Gastroesophageal sphincter (tissue), 4 donors: ENCODE measurements around the gene TMEM42. TPM values are rescaled to one million over a fixed set of nuclear protein-coding genes. Genes with fewer than 3 reads are reported as not detected.

ENCODE experiments used
- ATAC-seq: fragments of 150-250 bp; one replicate; pipeline ENCODE4 v1.9.1; 2016; ENCODE audit warnings: mild to moderate bottlenecking, moderate library complexity
- H3K27ac ChIP-seq, 4 donors: fragments of 200-600 bp; sonication (generic) in 3 of 4; 1 replicate in 3 of 4; 2 replicates in 1 of 4; pipeline ENCODE4 v1.5.1; 2016 to 2019
- H3K27me3 ChIP-seq: fragments of 200-600 bp; sonication (generic); one replicate; pipeline ENCODE4 v1.5.1; 2019
- H3K36me3 ChIP-seq, 2 donors: fragments of 200-600 bp; sonication (generic); one replicate each; pipeline ENCODE4 v1.5.1; 2019; ENCODE audit warnings: control low read depth in 1 of 2
- H3K4me1 ChIP-seq, 3 donors: fragments of 200-600 bp; sonication (generic); 1 replicate in 2 of 3; 2 replicates in 1 of 3; pipeline ENCODE4 v1.5.1; 2016 to 2019; ENCODE audit warnings: control low read depth in 2 of 3
- H3K4me3 ChIP-seq, 2 donors: fragments of 200-600 bp; sonication (generic); one replicate each; pipeline ENCODE4 v1.5.1; 2019; ENCODE audit warnings: mild to moderate bottlenecking in 1 of 2, moderate library complexity in 1 of 2
- H3K9me3 ChIP-seq, 3 donors: fragments of 200-600 bp; sonication (generic); one replicate each; pipeline ENCODE4 v1.5.1; 2017 to 2019; ENCODE audit warnings: control low read depth in 2 of 3
- CTCF ChIP-seq, 4 experiments: fragments of 200-600 bp in 2 of 4; fragments of 450-650 bp in 2 of 4; sonication (generic) in 1 of 4; IDR thresholded peaks; one replicate each; pipeline ENCODE4 v1.5.1; 2017 to 2019; ENCODE audit warnings: antibody characterized with exemption in 4 of 4, mild to moderate bottlenecking in 2 of 4, moderate library complexity in 2 of 4
- EP300 ChIP-seq: sonication (generic); formaldehyde crosslinking; IDR thresholded peaks from one replicate; pipeline ENCODE4 v1.6.1; 2017; ENCODE audit warnings: antibody characterized with exemption, mild to moderate bottlenecking
- POLR2A ChIP-seq, 2 donors: fragments of 450-650 bp; IDR thresholded peaks; one replicate each; pipeline ENCODE4 v1.6.1; 2017; ENCODE audit warnings: antibody characterized with exemption in 2 of 2, mild to moderate bottlenecking in 2 of 2, moderate library complexity in 1 of 2
- POLR2AphosphoS5 ChIP-seq: sonication (generic); formaldehyde crosslinking; IDR thresholded peaks from one replicate; pipeline ENCODE4 v1.6.1; 2017; ENCODE audit warnings: antibody characterized with exemption
- WGBS, 2 donors: methylation state at CpG; one replicate each; pipeline ENCODE4 v1.1.5; 2018; ENCODE audit warnings: low coverage in 1 of 2; 5-methylcytosine and 5-hydroxymethylcytosine counted together
- total RNA-seq, 4 donors: library from RNA; depleted of rRNA; stranded (reverse); fragments of >200 nt; gene quantifications; one replicate each; pipeline ENCODE4 v1.1.0, GENCODE V29; 2016

The TMEM42 gene
- total RNA-seq, 4 donors from 2014 or later, result 7.0 to 14.9 (median 9.0) TPM

DNA sequence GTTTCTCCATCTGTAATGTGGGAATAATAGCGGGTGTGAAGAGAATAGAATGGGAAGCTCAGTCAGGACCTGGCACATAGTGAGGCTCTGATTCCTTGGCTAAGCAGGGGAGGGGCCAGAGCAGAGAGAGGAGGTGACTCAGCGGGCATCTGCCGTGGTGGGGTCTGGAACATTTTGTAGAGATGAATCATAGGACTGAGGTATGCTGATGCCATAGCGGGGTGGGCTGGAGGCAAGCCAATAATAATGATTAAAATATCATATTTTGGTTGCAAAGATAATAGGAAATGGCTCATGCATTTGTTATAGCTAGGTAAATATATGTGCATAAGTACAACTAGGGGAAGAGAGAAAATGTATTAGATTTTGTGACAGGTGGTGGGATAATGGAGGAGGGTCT, 23.9 kb downstream of the TMEM42 start:
- no peaks in the 10 kb centered on the region for H3K9me3 ChIP-seq
- H3K27ac ChIP-seq, result peak overlapping the region in 1 of 4 donors; percentile 15
- no peak overlapping the region for H3K4me3 ChIP-seq
- H3K36me3 ChIP-seq, result no peaks in the 10 kb centered on the region
- ATAC-seq, result no peak
- TF ChIP-seq EP300 (no peak), POLR2A (IDR thresholded peaks at IDR 0.05) (no peak), POLR2AphosphoS5 (no peak), CTCF (IDR thresholded peaks at IDR 0.05) (no peak)
- peaks cover 19% of the 10 kb centered on the region for H3K27me3 ChIP-seq
- 0 to 37% methylated on average over 1 to 3 of the region's 4 CpGs for WGBS, 2 donors
- no peaks in the 10 kb centered on the region for H3K4me1 ChIP-seq

DNA sequence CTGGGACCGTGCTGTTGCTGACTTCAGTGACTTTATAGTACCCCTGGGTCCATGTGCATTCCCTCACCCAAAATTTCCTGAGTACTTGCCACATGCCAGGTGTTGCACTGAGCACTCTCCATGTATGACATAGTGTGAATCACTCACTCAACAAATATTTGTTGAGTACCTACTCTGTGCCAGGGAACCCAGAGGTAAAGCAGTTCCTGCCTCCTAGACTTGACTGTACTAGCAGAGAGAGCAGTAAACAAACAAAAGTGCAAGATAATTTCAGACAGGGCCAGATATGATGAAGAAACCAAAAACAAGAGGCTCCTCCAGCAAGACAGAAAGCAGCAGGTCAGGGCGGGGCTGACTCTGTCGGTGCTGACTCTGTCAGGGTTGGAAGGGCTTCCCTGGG, 24.8 kb downstream of the TMEM42 start:
- Histone ChIP-seq H3K27me3 (peaks cover 19% of the 10 kb centered on the region), H3K9me3 (no peaks in the 10 kb centered on the region), H3K27ac (no peak overlapping the region), H3K36me3 (no peaks in the 10 kb centered on the region), H3K4me3 (no peak overlapping the region), H3K4me1 (no peaks in the 10 kb centered on the region)
- TF ChIP-seq EP300 (no peak), POLR2AphosphoS5 (no peak)
- ATAC-seq, result no peak
- WGBS, 2 donors, result 45 to 89% methylated on average over 1 to 2 of the region's 3 CpGs

- no peak overlapping the region for H3K27ac ChIP-seq
- 75% methylated on average over 6 to 7 of the region's 7 CpGs for WGBS, 2 donors
- no peak for TF ChIP-seq CTCF (IDR thresholded peaks at IDR 0.05)
- H3K27me3 ChIP-seq, result peaks cover 19% of the 10 kb centered on the region
- no peaks in the 10 kb centered on the region for H3K36me3 ChIP-seq
- ATAC-seq, result no peak
- no peak overlapping the region for H3K4me3 ChIP-seq
- H3K9me3 ChIP-seq, result no peaks in the 10 kb centered on the region
- no peaks in the 10 kb centered on the region for H3K4me1 ChIP-seq
Observed at GRCh38 chr3:44887101-44887500, 25.4 kb downstream of the TMEM42 start.

- Histone ChIP-seq H3K36me3 (no peaks in the 10 kb centered on the region), H3K4me1 (no peaks in the 10 kb centered on the region), H3K9me3 (no peaks in the 10 kb centered on the region), H3K4me3 (no peak overlapping the region), H3K27me3 (peaks cover 17% of the 10 kb centered on the region), H3K27ac (no peak overlapping the region)
- no peak for TF ChIP-seq POLR2AphosphoS5
- TF ChIP-seq CTCF (IDR thresholded peaks at IDR 0.05), result no peak
- TF ChIP-seq EP300, result no peak
- no peak for TF ChIP-seq POLR2A (IDR thresholded peaks at IDR 0.05)
- no peak for ATAC-seq
- WGBS, 2 donors, result 34% methylated on average over 2 of the region's 3 CpGs; no CpG with 5 or more reads in 1 of the 2 donors
Observed at GRCh38 chr3:44890258-44890657, 28.5 kb downstream of the TMEM42 start.

DNA sequence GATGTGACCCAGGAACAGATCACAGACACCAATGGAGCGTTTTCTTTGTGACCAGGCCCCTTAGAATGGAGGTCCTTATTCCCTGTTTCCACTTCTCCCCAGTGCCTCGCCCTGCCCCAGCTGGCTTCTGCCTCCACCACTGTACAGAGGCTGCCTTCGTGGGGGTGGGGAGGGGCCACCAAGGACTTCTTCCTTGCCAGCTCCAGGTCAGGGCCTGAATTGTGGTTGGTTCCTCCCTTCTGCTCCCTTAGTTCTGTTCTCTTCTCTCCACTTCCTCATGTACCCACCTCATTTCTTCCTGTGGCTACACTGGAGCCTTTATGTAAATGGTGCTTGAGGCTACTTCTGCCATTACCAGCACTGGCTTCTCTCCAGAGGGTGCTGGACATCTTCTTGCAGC, 29.1 kb downstream of the TMEM42 start:
- no peak overlapping the region for H3K4me3 ChIP-seq
- no peak overlapping the region for H3K27ac ChIP-seq
- WGBS, 2 donors, result 70 to 89% methylated on average over 3 of the region's 3 CpGs
- peaks cover 17% of the 10 kb centered on the region for H3K27me3 ChIP-seq
- TF ChIP-seq POLR2AphosphoS5 (no peak), POLR2A (IDR thresholded peaks at IDR 0.05) (no peak), EP300 (no peak), CTCF (IDR thresholded peaks at IDR 0.05) (no peak)
- no peaks in the 10 kb centered on the region for H3K36me3 ChIP-seq
- ATAC-seq, result no peak
- no peaks in the 10 kb centered on the region for H3K9me3 ChIP-seq
- H3K4me1 ChIP-seq, result no peaks in the 10 kb centered on the region
